Measurements from ENCODE around the gene ADAMTSL5.
"Not testable (repeated sequence)": the region's sequence is repeated elsewhere in the genome, so short reads cannot be mapped to it uniquely, and the experiment has no call there.

Gene ADAMTSL5

GRCh38 chr19:1511318-1512317 lies 1.2 kb downstream of the ADAMTSL5 start:
- DNase-seq, result no peak

- no peak for DNase-seq
Measured at GRCh38 chr19:1510807-1511206, 2.0 kb downstream of the ADAMTSL5 start.

GRCh38 chr19:1510442-1510806 lies 2.4 kb downstream of the ADAMTSL5 start:
- no peak for DNase-seq

GRCh38 chr19:1509602-1510441 lies 3.0 kb downstream of the ADAMTSL5 start:
- no peak for DNase-seq

GRCh38 chr19:1508507-1508856 lies 4.3 kb downstream of the ADAMTSL5 start:
- no peak for DNase-seq

- DNase-seq, result peak; percentile 93
Measured at GRCh38 chr19:1507763-1508506, 4.9 kb downstream of the ADAMTSL5 start.

GRCh38 chr19:1507192-1507660 lies 5.6 kb downstream of the ADAMTSL5 start:
- no peak for DNase-seq

GRCh38 chr19:1505991-1506881 lies 6.6 kb downstream of the ADAMTSL5 start:
- DNase-seq, result no peak

- DNase-seq, result no peak
Measured at GRCh38 chr19:1505012-1505411, 7.8 kb downstream of the ADAMTSL5 start.

GRCh38 chr19:1503925-1504773 lies 8.7 kb downstream of the ADAMTSL5 start:
- no peak for DNase-seq

GRCh38 chr19:1503089-1503924 lies 9.5 kb downstream of the ADAMTSL5 start:
- DNase-seq, result peak; percentile 30

- DNase-seq, result no peak
Measured at GRCh38 chr19:1502433-1503088, 10.3 kb downstream of the ADAMTSL5 start.

- DNase-seq, result no peak
Measured at GRCh38 chr19:1501200-1501595, 11.6 kb downstream of the ADAMTSL5 start.

- DNase-seq, result not testable (repeated sequence)
Measured at GRCh38 chr19:1499231-1499630, 13.6 kb downstream of the ADAMTSL5 start.

- DNase-seq, result no peak
Measured at GRCh38 chr19:1497578-1498235, 15.1 kb downstream of the ADAMTSL5 start.

GRCh38 chr19:1496714-1497577 lies 15.9 kb downstream of the ADAMTSL5 start:
- no peak for DNase-seq

- DNase-seq, result no peak
Measured at GRCh38 chr19:1495799-1496713, 16.8 kb downstream of the ADAMTSL5 start.
